H1 (cell line): ENCODE measurements around the gene CCBE1. TPM values are rescaled to one million over a fixed set of nuclear protein-coding genes. Genes with fewer than 3 reads are reported as not detected.

Source experiments
- CHD2 ChIP-seq: IDR thresholded peaks from 2 replicates; pipeline ENCODE4 v1.6.1; 2012; ENCODE audit warnings: low read length, improper control_type of control experiment
- CHD7 ChIP-seq: fragments of 300-600 bp; sonication (generic); IDR thresholded peaks from 2 replicates; pipeline ENCODE4 v1.7.1; 2012; ENCODE audit warnings: low read length, moderate library complexity, mild to moderate bottlenecking, inconsistent platforms; ENCODE audit not compliant: insufficient replicate concordance
- HDAC2 ChIP-seq, 2 experiments: fragments of 300-600 bp in 1 of 2; sonication (generic) in 1 of 2; IDR thresholded peaks; 2 replicates each; pipeline ENCODE4 v1.6.1; 2011 to 2012; ENCODE audit warnings: low read depth in 2 of 2, low read length in 2 of 2, mild to moderate bottlenecking in 2 of 2, moderate library complexity in 2 of 2, borderline replicate concordance in 1 of 2, inconsistent platforms in 1 of 2
- JUN ChIP-seq: IDR thresholded peaks from 2 replicates; pipeline ENCODE4 v1.6.1; 2011; ENCODE audit warnings: low read depth, mild to moderate bottlenecking, improper control_type of control experiment, low read length
- KDM5A ChIP-seq: fragments of 200-600 bp; IDR thresholded peaks from 2 replicates; pipeline ENCODE4 v1.7.1; 2012; ENCODE audit warnings: mild to moderate bottlenecking, low read length, inconsistent platforms, mixed read lengths
- POLR2A ChIP-seq, 2 experiments: IDR thresholded peaks; 1 replicate in 1 of 2; 2 replicates in 1 of 2; pipeline ENCODE4 v1.6.1; 2011; ENCODE audit warnings: low read depth in 2 of 2, low read length in 2 of 2, mild to moderate bottlenecking in 2 of 2; ENCODE audit errors: control extremely low read depth in 1 of 2
- RAD21 ChIP-seq, 2 experiments: IDR thresholded peaks in 1 of 2; conservative IDR thresholded peaks in 1 of 2; 2 replicates each; pipeline ENCODE4 v1.6.1; 2011; ENCODE audit warnings: low read depth in 2 of 2, low read length in 2 of 2, improper control_type of control experiment in 1 of 2, inconsistent platforms in 1 of 2, mild to moderate bottlenecking in 1 of 2, moderate library complexity in 1 of 2
- RFX5 ChIP-seq: IDR thresholded peaks from 2 replicates; pipeline ENCODE4 v1.6.1; 2011; ENCODE audit warnings: low read depth, low read length, improper control_type of control experiment, borderline replicate concordance
- SUZ12 ChIP-seq: fragments of 200-600 bp; sonication (generic); IDR thresholded peaks from 2 replicates; pipeline ENCODE4 v1.6.1; 2012; ENCODE audit warnings: mild to moderate bottlenecking, inconsistent platforms, low read length, moderate library complexity, mixed read lengths
- polyA plus RNA-seq, 7 experiments: library from polyadenylated mRNA; depleted of rRNA in 3 of 7; stranded (reverse) in 5 of 7; unstranded in 2 of 7; fragments of >200 nt in 5 of 7; fragments of 200-250 nt in 2 of 7; gene quantifications; 1 replicate in 5 of 7; 2 replicates in 1 of 7; 4 replicates in 1 of 7; pipeline versions ENCODE4 v1.2.1 to v1.2.3, GENCODE V29; 2011 to 2013; ENCODE audit warnings: missing spikeins in 2 of 7, mixed read lengths in 2 of 7
- total RNA-seq: library from RNA; stranded (reverse); fragmentation: NEBNext Ultra II Directional; extraction: Animal tissue kit (Norgen Biotek cat#: 25700); gene quantifications from 2 replicates; pipeline ENCODE4 v1.2.1, GENCODE V29; 2021

The CCBE1 gene
- total and polyA plus RNA-seq, 2 of the 8 experiments (the other 6 are each of a cell fraction or from before 2014, with no cell fraction given), result 2.1 to 2.6 TPM

GRCh38 chr18:59735269-59735860, 38.1 kb upstream of the CCBE1 start (continued):
- no peak for TF ChIP-seq RFX5
- no peak for TF ChIP-seq CHD7
- no peak for TF ChIP-seq RAD21 (IDR thresholded peaks at IDR 0.05 in 1 of 2, conservative IDR thresholded peaks at IDR 0.05 in 1 of 2; ENCODE audit: low read depth in 2 of 2, low read length in 2 of 2)
- TF ChIP-seq KDM5A, result no peak
- no peak for TF ChIP-seq HDAC2 (IDR thresholded peaks at IDR 0.05; ENCODE audit: borderline replicate concordance in 1 of 2, low read depth in 2 of 2, low read length in 2 of 2)
- TF ChIP-seq JUN, result no peak
- TF ChIP-seq SUZ12, result no peak
- no peak for TF ChIP-seq POLR2A (IDR thresholded peaks at IDR 0.05; ENCODE audit: control extremely low read depth in 1 of 2, low read depth in 2 of 2, low read length in 2 of 2)
- no peak for TF ChIP-seq CHD2
